Neural progenitor cell (in vitro differentiated cells): Measurements from ENCODE around the gene PLCB1.

Experiments used
- EZH2 ChIP-seq: fragments of 200-600 bp; sonication (generic); IDR thresholded peaks from 2 replicates; pipeline ENCODE4 v1.6.1; 2017; ENCODE audit warnings: antibody characterized with exemption, mild to moderate bottlenecking, moderate library complexity
- TF ChIP-seq, protein P1 (sequence below): fragments of 200-600 bp; sonication (generic); IDR thresholded peaks from 2 replicates; pipeline ENCODE4 v1.5.1; 2017; ENCODE audit warnings: antibody characterized with exemption, mild to moderate bottlenecking

DNA sequence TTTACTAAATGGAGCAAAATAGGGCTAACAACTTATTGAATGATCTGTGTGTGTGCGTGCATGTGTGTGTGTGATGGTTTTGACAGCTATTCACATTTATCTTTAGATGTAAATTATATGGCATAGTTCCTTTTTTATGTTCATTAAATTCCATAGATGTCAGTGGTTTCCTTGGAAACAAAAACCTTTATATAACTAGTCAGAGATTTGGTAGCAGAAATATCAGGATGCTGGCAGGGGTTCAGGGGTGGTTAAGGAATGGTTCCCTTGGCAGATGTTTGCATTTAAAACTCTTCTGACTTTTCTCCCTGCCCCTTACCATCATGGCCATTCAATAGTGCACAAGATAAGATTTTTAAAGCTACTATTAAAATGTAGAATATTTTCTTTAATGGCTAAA is 256.6 kb downstream of the PLCB1 start:
- TF ChIP-seq, protein P1, sequence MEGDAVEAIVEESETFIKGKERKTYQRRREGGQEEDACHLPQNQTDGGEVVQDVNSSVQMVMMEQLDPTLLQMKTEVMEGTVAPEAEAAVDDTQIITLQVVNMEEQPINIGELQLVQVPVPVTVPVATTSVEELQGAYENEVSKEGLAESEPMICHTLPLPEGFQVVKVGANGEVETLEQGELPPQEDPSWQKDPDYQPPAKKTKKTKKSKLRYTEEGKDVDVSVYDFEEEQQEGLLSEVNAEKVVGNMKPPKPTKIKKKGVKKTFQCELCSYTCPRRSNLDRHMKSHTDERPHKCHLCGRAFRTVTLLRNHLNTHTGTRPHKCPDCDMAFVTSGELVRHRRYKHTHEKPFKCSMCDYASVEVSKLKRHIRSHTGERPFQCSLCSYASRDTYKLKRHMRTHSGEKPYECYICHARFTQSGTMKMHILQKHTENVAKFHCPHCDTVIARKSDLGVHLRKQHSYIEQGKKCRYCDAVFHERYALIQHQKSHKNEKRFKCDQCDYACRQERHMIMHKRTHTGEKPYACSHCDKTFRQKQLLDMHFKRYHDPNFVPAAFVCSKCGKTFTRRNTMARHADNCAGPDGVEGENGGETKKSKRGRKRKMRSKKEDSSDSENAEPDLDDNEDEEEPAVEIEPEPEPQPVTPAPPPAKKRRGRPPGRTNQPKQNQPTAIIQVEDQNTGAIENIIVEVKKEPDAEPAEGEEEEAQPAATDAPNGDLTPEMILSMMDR = no peak
- TF ChIP-seq EZH2 = no peak
